DND-41 (cell line): Measurements from ENCODE around the gene CDC14A.

Experiments used
- CTCF ChIP-seq: IDR thresholded peaks from 2 replicates; pipeline ENCODE4 v1.5.1; 2012; ENCODE audit warnings: borderline replicate concordance, low read length, moderate library complexity, mild to moderate bottlenecking; ENCODE audit not compliant: poor library complexity, severe bottlenecking; ENCODE audit errors: extremely low read depth
- EZH2 ChIP-seq: IDR thresholded peaks from 3 replicates; pipeline ENCODE4 v1.6.1; 2012; ENCODE audit warnings: borderline replicate concordance, low read depth, mild to moderate bottlenecking, moderate library complexity, low read length, inconsistent platforms; ENCODE audit not compliant: severe bottlenecking

DNA sequence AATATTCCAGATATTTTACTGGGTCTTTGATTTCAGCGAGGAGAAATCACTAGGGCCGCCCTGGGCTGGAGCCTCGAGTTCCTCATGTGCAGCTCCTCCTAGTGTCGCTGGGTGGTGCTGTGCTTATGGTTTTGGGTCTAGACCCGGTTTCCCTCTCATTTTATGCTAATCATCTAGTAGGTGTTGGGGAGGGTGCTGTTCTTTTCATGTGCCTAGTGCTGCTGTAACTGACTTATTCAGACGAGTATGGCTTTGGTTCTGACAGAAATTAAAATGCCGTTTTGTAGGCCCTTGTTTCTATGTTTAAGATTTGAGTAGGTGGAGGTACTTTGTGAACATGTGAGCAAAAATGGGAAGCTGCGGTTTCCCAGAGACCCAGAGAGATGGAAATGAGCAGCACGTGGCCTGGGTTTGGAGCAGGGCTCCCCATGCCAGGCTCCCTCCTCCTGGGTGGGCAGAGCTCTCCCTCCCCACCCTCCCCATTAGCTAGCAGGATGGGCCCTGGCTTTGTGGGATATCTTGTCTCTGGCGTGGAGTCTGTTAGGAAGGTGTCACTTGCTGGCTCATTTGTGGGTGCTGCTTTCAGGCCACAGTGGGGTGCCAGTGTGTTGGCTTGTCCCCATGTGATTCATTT is 111.6 kb downstream of the CDC14A start:
- TF ChIP-seq CTCF: peak; percentile 68
- no peak for TF ChIP-seq EZH2
